DOHH2 (cell line): ENCODE data around the gene DHRS12.

ENCODE experiments used
- H3F3A ChIP-seq: fragments of 200-600 bp; sonication (generic), shearing (Covaris generic); 2 replicates; pipeline ENCODE4 v1.6.0; 2016; ENCODE audit warnings: antibody characterized with exemption, mild to moderate bottlenecking; ENCODE audit not compliant: control insufficient read depth, insufficient read depth
- H3K27ac ChIP-seq: fragments of 200-600 bp; sonication (generic); 2 replicates; pipeline ENCODE4 v1.5.1; 2014; ENCODE audit warnings: low read depth, mild to moderate bottlenecking, low read length, moderate library complexity
- H3K27me3 ChIP-seq: fragments of 200-600 bp; sonication (generic); 2 replicates; pipeline ENCODE4 v1.6.1; 2014; ENCODE audit warnings: mild to moderate bottlenecking, low read length, mixed read lengths; ENCODE audit not compliant: control insufficient read depth
- H3K36me3 ChIP-seq: fragments of 200-600 bp; sonication (generic); 2 replicates; pipeline ENCODE4 v1.6.1; 2014; ENCODE audit warnings: mild to moderate bottlenecking, low read length, moderate library complexity, mixed read lengths; ENCODE audit not compliant: control insufficient read depth
- H3K4me1 ChIP-seq: fragments of 200-600 bp; sonication (generic); 2 replicates; pipeline ENCODE4 v1.6.1; 2014; ENCODE audit warnings: mild to moderate bottlenecking, low read length, mixed read lengths; ENCODE audit not compliant: control insufficient read depth
- H3K4me2 ChIP-seq: fragments of 200-600 bp; sonication (generic); 2 replicates; pipeline ENCODE4 v1.6.0; 2014; ENCODE audit warnings: mild to moderate bottlenecking, low read length, moderate library complexity
- H3K4me3 ChIP-seq: fragments of 200-600 bp; sonication (generic); 2 replicates; pipeline ENCODE4 v1.5.1; 2014; ENCODE audit warnings: mild to moderate bottlenecking, low read length, mixed read lengths
- H3K79me2 ChIP-seq: fragments of 200-600 bp; sonication (generic); 2 replicates; pipeline ENCODE4 v1.6.1; 2014; ENCODE audit warnings: mild to moderate bottlenecking, low read length, mixed read lengths; ENCODE audit not compliant: control insufficient read depth
- H3K9me2 ChIP-seq: fragments of 200-600 bp; sonication (generic); replicated peaks from 2 replicates; pipeline ENCODE4 v1.6.1; 2014; ENCODE audit warnings: mild to moderate bottlenecking, low read length, mixed read lengths; ENCODE audit not compliant: control insufficient read depth
- H3K9me3 ChIP-seq: fragments of 200-600 bp; sonication (generic); 2 replicates; pipeline ENCODE4 v1.6.1; 2014; ENCODE audit warnings: antibody characterized with exemption, low read length, mixed read lengths; ENCODE audit not compliant: control insufficient read depth, insufficient read depth
- H4K20me1 ChIP-seq: fragments of 200-600 bp; sonication (generic); 2 replicates; pipeline ENCODE4 v1.6.0; 2014; ENCODE audit warnings: low read depth, mild to moderate bottlenecking, antibody characterized with exemption, low read length, moderate library complexity; ENCODE audit not compliant: control insufficient read depth, insufficient read depth
- EZH2phosphoT487 ChIP-seq: fragments of 200-600 bp; sonication (generic); IDR thresholded peaks from 2 replicates; pipeline ENCODE4 v1.6.1; 2017; ENCODE audit warnings: borderline replicate concordance, mild to moderate bottlenecking, antibody characterized with exemption, low read length, moderate library complexity, mixed read lengths
- TF ChIP-seq, protein P1 (sequence below): fragments of 200-600 bp; sonication (generic); IDR thresholded peaks from one replicate; pipeline ENCODE4 v1.5.1; 2014; ENCODE audit warnings: antibody characterized with exemption, mild to moderate bottlenecking, low read depth, low read length; ENCODE audit not compliant: poor library complexity, severe bottlenecking

Gene DHRS12

DNA sequence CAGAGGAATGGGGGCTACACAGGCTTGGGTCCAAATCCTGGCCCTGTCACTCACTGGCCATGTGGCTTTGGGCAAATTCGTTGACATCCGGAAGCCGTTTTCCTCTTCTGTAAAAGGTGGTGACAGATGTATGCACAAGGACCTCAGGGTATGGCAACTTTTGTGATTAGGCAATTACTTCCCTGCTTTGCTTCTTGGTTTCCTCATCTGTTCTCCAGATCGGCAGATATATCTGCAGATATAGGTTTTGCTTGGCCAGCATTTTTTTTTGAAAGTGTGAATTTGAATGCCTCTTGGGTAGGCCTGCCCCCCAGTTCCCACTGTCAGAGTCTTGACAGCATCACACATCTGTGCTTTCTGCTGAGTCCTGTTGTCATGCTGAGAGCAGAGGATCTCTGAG is 23.3 kb upstream of the DHRS12 start:
- H3K27me3 ChIP-seq: no peaks in the 10 kb centered on the region
- TF ChIP-seq, protein P1, sequence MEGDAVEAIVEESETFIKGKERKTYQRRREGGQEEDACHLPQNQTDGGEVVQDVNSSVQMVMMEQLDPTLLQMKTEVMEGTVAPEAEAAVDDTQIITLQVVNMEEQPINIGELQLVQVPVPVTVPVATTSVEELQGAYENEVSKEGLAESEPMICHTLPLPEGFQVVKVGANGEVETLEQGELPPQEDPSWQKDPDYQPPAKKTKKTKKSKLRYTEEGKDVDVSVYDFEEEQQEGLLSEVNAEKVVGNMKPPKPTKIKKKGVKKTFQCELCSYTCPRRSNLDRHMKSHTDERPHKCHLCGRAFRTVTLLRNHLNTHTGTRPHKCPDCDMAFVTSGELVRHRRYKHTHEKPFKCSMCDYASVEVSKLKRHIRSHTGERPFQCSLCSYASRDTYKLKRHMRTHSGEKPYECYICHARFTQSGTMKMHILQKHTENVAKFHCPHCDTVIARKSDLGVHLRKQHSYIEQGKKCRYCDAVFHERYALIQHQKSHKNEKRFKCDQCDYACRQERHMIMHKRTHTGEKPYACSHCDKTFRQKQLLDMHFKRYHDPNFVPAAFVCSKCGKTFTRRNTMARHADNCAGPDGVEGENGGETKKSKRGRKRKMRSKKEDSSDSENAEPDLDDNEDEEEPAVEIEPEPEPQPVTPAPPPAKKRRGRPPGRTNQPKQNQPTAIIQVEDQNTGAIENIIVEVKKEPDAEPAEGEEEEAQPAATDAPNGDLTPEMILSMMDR: no peak
- TF ChIP-seq EZH2phosphoT487: no peak
- H3K4me1 ChIP-seq: peaks cover 100% of the 10 kb centered on the region
- no peaks in the 10 kb centered on the region for H3K9me2 ChIP-seq
- peaks cover 33% of the 10 kb centered on the region for H3F3A ChIP-seq
- H3K27ac ChIP-seq: peak overlapping the region; percentile 95
- no peaks in the 10 kb centered on the region for H3K79me2 ChIP-seq
- H4K20me1 ChIP-seq: no peaks in the 10 kb centered on the region
- H3K9me3 ChIP-seq: no peaks in the 10 kb centered on the region
- peak overlapping the region; percentile 87 for H3K4me2 ChIP-seq
- no peaks in the 10 kb centered on the region for H3K36me3 ChIP-seq
- H3K4me3 ChIP-seq: peak overlapping the region; percentile 68

DNA sequence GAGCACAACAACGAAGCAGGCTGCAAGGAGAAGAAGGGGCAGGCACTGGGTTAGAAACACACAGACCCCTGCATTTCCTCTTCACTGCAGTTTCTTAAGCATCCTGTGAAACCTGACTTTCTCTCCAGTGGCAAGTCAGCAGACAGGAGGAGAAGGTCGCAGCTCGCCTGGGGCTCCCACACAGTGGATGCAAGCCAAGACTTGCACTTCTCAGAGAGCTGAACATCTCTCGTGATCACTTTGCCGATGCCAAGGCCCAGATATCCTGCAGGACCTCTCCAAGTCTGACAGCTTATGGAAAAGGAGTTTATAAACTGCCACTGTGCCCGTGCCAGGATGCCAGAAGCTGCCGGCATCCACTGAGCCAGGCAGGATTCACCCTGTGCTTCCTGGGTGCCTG is 22.6 kb upstream of the DHRS12 start:
- Histone ChIP-seq H3K79me2 (no peaks in the 10 kb centered on the region), H3K9me3 (no peaks in the 10 kb centered on the region), H3K27ac (peak overlapping the region; percentile 95), H3K4me1 (peaks cover 100% of the 10 kb centered on the region), H3K4me3 (peak overlapping the region; percentile 68), H3K9me2 (no peaks in the 10 kb centered on the region), H4K20me1 (no peaks in the 10 kb centered on the region), H3K4me2 (peak overlapping the region; percentile 87), H3K27me3 (no peaks in the 10 kb centered on the region), H3F3A (peaks cover 36% of the 10 kb centered on the region), H3K36me3 (no peaks in the 10 kb centered on the region)
- TF ChIP-seq, protein P1: no peak
- no peak for TF ChIP-seq EZH2phosphoT487

DNA sequence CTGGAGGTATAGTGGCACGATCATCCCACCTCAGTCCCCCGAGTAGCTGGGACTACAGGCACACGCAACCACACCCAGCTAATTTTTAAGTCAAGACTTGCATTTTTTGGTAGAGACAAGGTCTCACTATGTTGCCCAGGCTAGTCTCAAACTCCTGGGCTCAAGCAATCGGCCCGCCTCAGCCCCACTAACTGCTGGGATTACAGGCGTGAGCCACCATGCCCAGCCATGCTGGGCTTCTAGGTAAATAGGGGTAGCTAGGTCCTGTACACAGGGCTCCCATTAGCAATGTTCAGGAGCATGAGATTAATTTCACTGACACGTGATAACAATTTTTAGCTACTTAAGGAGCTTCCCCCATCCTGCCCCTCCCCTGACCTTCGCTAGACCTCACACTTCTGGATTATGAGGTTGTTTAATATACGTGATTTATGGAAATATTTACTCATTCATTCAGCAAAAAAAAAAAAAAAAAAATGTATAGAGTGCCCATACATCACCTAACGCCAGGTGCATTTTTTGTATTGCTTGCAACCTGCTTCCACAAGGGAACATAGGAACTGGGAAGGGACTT is 21.8 kb upstream of the DHRS12 start:
- TF ChIP-seq, protein P1: no peak
- no peak for TF ChIP-seq EZH2phosphoT487
- H3K9me2 ChIP-seq: no peaks in the 10 kb centered on the region
- H3K27ac ChIP-seq: peak overlapping the region; percentile 95
- H3K27me3 ChIP-seq: no peaks in the 10 kb centered on the region
- peaks cover 40% of the 10 kb centered on the region for H3F3A ChIP-seq
- H4K20me1 ChIP-seq: no peaks in the 10 kb centered on the region
- H3K4me2 ChIP-seq: peak overlapping the region; percentile 87
- H3K36me3 ChIP-seq: no peaks in the 10 kb centered on the region
- H3K9me3 ChIP-seq: no peaks in the 10 kb centered on the region
- H3K4me1 ChIP-seq: peaks cover 100% of the 10 kb centered on the region
- H3K4me3 ChIP-seq: peak overlapping the region; percentile 68
- H3K79me2 ChIP-seq: no peaks in the 10 kb centered on the region
